ENCODE measurements around the gene OR4D11. TPM values are rescaled to one million over a fixed set of nuclear protein-coding genes. Genes with fewer than 3 reads are reported as not detected.

The OR4D11 gene
- total and polyA plus RNA-seq, 9 of the 15 experiments (the other 6 are each of a cell fraction or from before 2014, with no cell fraction given): not detected

DNA sequence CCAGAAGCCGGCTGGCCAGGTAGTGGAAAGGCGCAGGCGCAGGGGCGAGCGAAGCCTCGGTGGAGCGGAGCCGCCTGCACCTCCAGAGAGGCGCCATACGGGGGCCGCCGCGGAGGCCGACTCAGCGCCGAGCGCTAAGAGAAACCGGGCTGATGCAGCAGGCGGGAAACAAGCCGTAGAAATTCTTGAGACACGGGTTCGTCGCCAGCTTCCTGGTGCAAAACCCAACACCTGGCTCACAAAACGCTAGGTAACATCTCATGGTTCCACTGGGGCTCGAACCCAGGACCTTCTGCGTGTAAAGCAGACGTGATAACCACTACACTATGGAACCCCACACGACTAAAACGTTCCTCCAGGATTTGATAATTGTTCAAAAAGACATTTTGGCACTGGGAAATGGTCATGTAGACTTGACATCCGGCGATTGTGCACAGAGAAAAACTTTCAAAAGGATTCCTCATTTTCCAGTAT, 47.0 kb downstream of the OR4D11 start (continued):
- TF ChIP-seq MITF (IDR thresholded peaks at IDR 0.05): no peak
- no peak for TF ChIP-seq NR1H2 (CRISPR knock-in tag; IDR thresholded peaks at IDR 0.05)
- TF ChIP-seq FOXM1 (IDR thresholded peaks at IDR 0.05; ENCODE audit: low read depth): 0 out of 2 replicates have a peak, but pooled peaks have one; percentile 11
- TF ChIP-seq FOXM1 (CRISPR knock-in tag; IDR thresholded peaks at IDR 0.05; ENCODE audit: low read depth): no peak
- peak; percentile 91 for TF ChIP-seq ZSCAN29 (IDR thresholded peaks at IDR 0.05)
- no peak for TF ChIP-seq PYGO2 (tag; IDR thresholded peaks at IDR 0.05)
- no peak for TF ChIP-seq RBM34 (IDR thresholded peaks at IDR 0.05; ENCODE audit: borderline replicate concordance, insufficient read depth, low read length)
- no peak for TF ChIP-seq THAP7 (CRISPR knock-in tag; IDR thresholded peaks at IDR 0.05)
- TF ChIP-seq TCF7L2 (IDR thresholded peaks at IDR 0.05; ENCODE audit: low read depth, low read length): no peak
- TF ChIP-seq SMARCB1 (IDR thresholded peaks at IDR 0.05; ENCODE audit: insufficient read length, low read depth): no peak
- TF ChIP-seq POLR3A (IDR thresholded peaks at IDR 0.05; ENCODE audit: borderline replicate concordance, extremely low read depth, insufficient read depth, insufficient read length): peak; percentile 82
- TF ChIP-seq, protein P1, sequence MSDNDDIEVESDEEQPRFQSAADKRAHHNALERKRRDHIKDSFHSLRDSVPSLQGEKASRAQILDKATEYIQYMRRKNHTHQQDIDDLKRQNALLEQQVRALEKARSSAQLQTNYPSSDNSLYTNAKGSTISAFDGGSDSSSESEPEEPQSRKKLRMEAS (CRISPR knock-in tag; IDR thresholded peaks at IDR 0.05): peak; percentile 59
- TF ChIP-seq KAT2B (IDR thresholded peaks at IDR 0.05; ENCODE audit: low read depth, low read length): no peak
- peak; percentile 81 for TF ChIP-seq ETV1 (tag; conservative IDR thresholded peaks at IDR 0.05; ENCODE audit: low read depth)
- no peak for TF ChIP-seq ZNF696 (CRISPR knock-in tag; conservative IDR thresholded peaks at IDR 0.05)
- TF ChIP-seq FOXP1 (CRISPR knock-in tag; IDR thresholded peaks at IDR 0.05): peak; percentile 86
- TF ChIP-seq HNRNPLL (IDR thresholded peaks at IDR 0.05; ENCODE audit: low read depth, low read length, poor library complexity, severe bottlenecking): peak; percentile 59
- no peak for TF ChIP-seq DNMT1 (IDR thresholded peaks at IDR 0.05)
- peak; percentile 9 for TF ChIP-seq TAF9B (IDR thresholded peaks at IDR 0.05; ENCODE audit: partially characterized antibody)
- no peak for TF ChIP-seq BRCA1 (IDR thresholded peaks at IDR 0.05)
- TF ChIP-seq BRCA1 (CRISPR knock-in tag; IDR thresholded peaks at IDR 0.05): no peak

Measured in K562 (cell line).